ENCODE results near the gene CFAP99. TPM values are rescaled to one million over a fixed set of nuclear protein-coding genes. Genes with fewer than 3 reads are reported as not detected.

CFAP99 gene
- polyA plus RNA-seq, 3 donors, result 0.15 to 0.27 TPM; not detected in 1

DNA sequence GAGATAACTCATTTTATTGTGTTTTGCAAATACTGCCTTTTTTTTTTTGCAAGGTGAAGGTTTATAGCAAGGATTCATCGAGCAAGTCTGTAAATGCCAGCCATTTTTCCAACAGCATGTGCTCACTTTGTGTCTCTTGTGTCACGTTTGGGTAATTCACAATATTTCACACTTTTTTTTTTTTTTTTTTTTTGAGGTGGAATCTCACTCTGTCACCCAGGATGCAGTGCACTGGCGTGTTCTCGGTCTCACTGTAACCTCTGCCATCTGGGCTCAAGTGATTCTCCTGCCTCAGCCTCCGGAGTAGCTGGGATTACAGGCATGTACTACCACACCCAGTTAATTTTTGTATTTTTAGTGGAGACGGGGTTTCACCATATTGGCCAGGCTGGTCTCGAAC lies 52.0 kb downstream of the CFAP99 start:
- no peaks in the 10 kb centered on the region for H3K27me3 ChIP-seq (ENCODE audit: control insufficient read depth in 2 of 2, insufficient read depth in 2 of 2, low read length in 2 of 2)
- no CpG with 5 or more reads among the region's 7 CpGs for WGBS (ENCODE audit: insufficient coverage)
- peaks cover 67% of the 10 kb centered on the region for H4K20me1 ChIP-seq (ENCODE audit: insufficient read depth, low read length)
- H3K9me3 Mint-ChIP-seq, result no peaks in the 10 kb centered on the region
- H3K4me1 ChIP-seq (ENCODE audit: control insufficient read depth in 1 of 2, insufficient read depth in 2 of 2, low read length in 2 of 2), result peaks cover 14 to 29% of the 10 kb centered on the region in 2 donors
- intact Hi-C loops (cut with micrococcal nuclease), result no loop called here
- no peak overlapping the region for H3K9ac ChIP-seq (ENCODE audit: insufficient read depth, low read length, poor library complexity, severe bottlenecking)
- peak overlapping the region in 1 of 2 donors; percentile 94 for H3K4me3 Mint-ChIP-seq
- peaks cover 16 to 43% of the 10 kb centered on the region in 2 donors for H3K36me3 Mint-ChIP-seq
- peaks cover 41% of the 10 kb centered on the region for H3K4me1 Mint-ChIP-seq
- TF ChIP-seq, protein P1, sequence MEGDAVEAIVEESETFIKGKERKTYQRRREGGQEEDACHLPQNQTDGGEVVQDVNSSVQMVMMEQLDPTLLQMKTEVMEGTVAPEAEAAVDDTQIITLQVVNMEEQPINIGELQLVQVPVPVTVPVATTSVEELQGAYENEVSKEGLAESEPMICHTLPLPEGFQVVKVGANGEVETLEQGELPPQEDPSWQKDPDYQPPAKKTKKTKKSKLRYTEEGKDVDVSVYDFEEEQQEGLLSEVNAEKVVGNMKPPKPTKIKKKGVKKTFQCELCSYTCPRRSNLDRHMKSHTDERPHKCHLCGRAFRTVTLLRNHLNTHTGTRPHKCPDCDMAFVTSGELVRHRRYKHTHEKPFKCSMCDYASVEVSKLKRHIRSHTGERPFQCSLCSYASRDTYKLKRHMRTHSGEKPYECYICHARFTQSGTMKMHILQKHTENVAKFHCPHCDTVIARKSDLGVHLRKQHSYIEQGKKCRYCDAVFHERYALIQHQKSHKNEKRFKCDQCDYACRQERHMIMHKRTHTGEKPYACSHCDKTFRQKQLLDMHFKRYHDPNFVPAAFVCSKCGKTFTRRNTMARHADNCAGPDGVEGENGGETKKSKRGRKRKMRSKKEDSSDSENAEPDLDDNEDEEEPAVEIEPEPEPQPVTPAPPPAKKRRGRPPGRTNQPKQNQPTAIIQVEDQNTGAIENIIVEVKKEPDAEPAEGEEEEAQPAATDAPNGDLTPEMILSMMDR (IDR thresholded peaks at IDR 0.05), result no peak
- no peaks in the 10 kb centered on the region for H3K9me3 ChIP-seq (replicated peaks in 1 of 2; ENCODE audit: control insufficient read depth in 1 of 2, insufficient read depth in 1 of 2, low read length in 2 of 2)
- no peak for DNase-seq
- peaks cover 89% of the 10 kb centered on the region for H3K79me2 ChIP-seq (ENCODE audit: insufficient read depth, low read length)
- no peaks in the 10 kb centered on the region for H3K27me3 Mint-ChIP-seq (ENCODE audit: low read depth in 3 of 3)
- peak overlapping the region in 1 of 2 donors; percentile 91 for H3K27ac ChIP-seq (ENCODE audit: low read depth in 1 of 2, low read length in 2 of 2)
- H2AFZ ChIP-seq (ENCODE audit: insufficient read depth, low read depth, low read length, poor library complexity, severe bottlenecking), result no peak overlapping the region
- H3K4me3 ChIP-seq (replicated peaks in 1 of 3; ENCODE audit: low read depth in 2 of 3, low read length in 3 of 3), result no peak overlapping the region
- peak overlapping the region in 2 of 7 donors; percentile 25 to 83 for H3K27ac Mint-ChIP-seq
- H3K4me2 ChIP-seq (replicated peaks; ENCODE audit: extremely low read depth, low read length, poor library complexity, severe bottlenecking), result peak overlapping the region; percentile 87
- H3K36me3 ChIP-seq (replicated peaks in 1 of 2; ENCODE audit: control insufficient read depth in 1 of 2, insufficient read depth in 2 of 2, low read length in 2 of 2), result peaks cover 11 to 37% of the 10 kb centered on the region in 2 donors

DNA sequence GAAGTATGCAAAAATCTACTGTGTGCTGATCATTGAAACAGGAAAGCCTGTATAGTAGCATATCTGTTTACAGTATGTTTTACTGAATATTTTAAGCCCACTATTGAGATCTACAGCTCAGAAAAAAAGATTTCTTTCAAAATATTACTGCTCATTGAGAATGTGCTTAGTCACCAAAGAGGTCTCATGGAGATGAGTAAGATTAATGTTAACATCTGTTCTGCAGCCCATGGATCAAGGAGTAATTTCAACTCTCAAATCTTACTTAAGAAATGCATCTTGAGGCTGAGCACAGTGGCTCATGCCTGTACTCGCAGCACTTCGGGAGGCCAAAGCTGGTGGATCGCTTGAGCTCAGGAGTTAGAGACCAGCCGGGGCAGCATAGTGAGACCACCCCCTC lies 53.4 kb downstream of the CFAP99 start:
- no peak overlapping the region for H3K4me3 Mint-ChIP-seq
- TF ChIP-seq, protein P1 (IDR thresholded peaks at IDR 0.05), result no peak
- Histone ChIP-seq H3K9me3 (replicated peaks in 1 of 2; ENCODE audit: control insufficient read depth in 1 of 2, insufficient read depth in 1 of 2, low read length in 2 of 2) (no peaks in the 10 kb centered on the region), H3K36me3 (replicated peaks in 1 of 2; ENCODE audit: control insufficient read depth in 1 of 2, insufficient read depth in 2 of 2, low read length in 2 of 2) (peaks cover 11 to 37% of the 10 kb centered on the region in 2 donors), H3K27me3 (ENCODE audit: control insufficient read depth in 2 of 2, insufficient read depth in 2 of 2, low read length in 2 of 2) (no peaks in the 10 kb centered on the region), H3K79me2 (ENCODE audit: insufficient read depth, low read length) (peaks cover 96% of the 10 kb centered on the region), H3K4me3 (replicated peaks in 1 of 3; ENCODE audit: low read depth in 2 of 3, low read length in 3 of 3) (no peak overlapping the region), H3K27ac (ENCODE audit: low read depth in 1 of 2, low read length in 2 of 2) (peak overlapping the region in 1 of 2 donors; percentile 51), H4K20me1 (ENCODE audit: insufficient read depth, low read length) (peaks cover 81% of the 10 kb centered on the region), H3K4me2 (replicated peaks; ENCODE audit: extremely low read depth, low read length, poor library complexity, severe bottlenecking) (no peak overlapping the region), H2AFZ (ENCODE audit: insufficient read depth, low read depth, low read length, poor library complexity, severe bottlenecking) (no peak overlapping the region), H3K9ac (ENCODE audit: insufficient read depth, low read length, poor library complexity, severe bottlenecking) (no peak overlapping the region), H3K4me1 (ENCODE audit: control insufficient read depth in 1 of 2, insufficient read depth in 2 of 2, low read length in 2 of 2) (peaks cover 14 to 29% of the 10 kb centered on the region in 2 donors)
- peak overlapping the region in 4 of 7 donors; percentile 9 to 67 (median 42) for H3K27ac Mint-ChIP-seq
- H3K4me1 Mint-ChIP-seq, result peaks cover 47% of the 10 kb centered on the region
- DNase-seq, result no peak
- intact Hi-C loops (cut with micrococcal nuclease), result no loop called here
- no peaks in the 10 kb centered on the region for H3K9me3 Mint-ChIP-seq
- WGBS (ENCODE audit: insufficient coverage), result no CpG with 5 or more reads among the region's 4 CpGs
- no peaks in the 10 kb centered on the region for H3K27me3 Mint-ChIP-seq (ENCODE audit: low read depth in 3 of 3)
- peaks cover 17 to 49% of the 10 kb centered on the region in 2 donors for H3K36me3 Mint-ChIP-seq
